ENCODE results near the gene NUP85. TPM values are rescaled to one million over a fixed set of nuclear protein-coding genes. Genes with fewer than 3 reads are reported as not detected.

NUP85 gene
- total RNA-seq, 4 donors from 2014 or later = 34.0 to 52.8 (median 36.7) TPM

DNA sequence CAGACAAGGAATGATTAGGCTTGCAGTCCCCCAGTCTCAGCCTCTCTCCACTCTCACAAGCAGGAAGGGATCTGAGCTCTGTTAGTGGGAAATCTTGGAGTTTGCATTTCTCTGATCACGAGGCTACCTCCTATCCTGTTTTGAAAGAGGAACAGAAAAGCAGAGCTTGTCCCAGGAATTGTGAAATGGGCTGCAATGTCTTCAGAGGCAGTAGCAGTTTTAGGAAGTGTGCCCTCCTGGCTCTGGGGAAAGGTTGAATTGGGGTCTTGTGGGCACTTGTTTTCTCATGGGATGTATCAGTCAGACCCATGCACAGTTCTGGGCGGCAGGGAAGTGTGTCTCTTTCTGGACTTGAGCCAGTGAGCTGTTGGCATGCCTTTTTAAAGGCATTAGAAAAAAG is 22.8 kb downstream of the NUP85 start:
- no peak overlapping the region for H3K27ac ChIP-seq
- peaks cover 0 to 89% (median 0%) of the 10 kb centered on the region in 3 donors for H3K36me3 ChIP-seq
- no peaks in the 10 kb centered on the region for H3K4me1 ChIP-seq

DNA sequence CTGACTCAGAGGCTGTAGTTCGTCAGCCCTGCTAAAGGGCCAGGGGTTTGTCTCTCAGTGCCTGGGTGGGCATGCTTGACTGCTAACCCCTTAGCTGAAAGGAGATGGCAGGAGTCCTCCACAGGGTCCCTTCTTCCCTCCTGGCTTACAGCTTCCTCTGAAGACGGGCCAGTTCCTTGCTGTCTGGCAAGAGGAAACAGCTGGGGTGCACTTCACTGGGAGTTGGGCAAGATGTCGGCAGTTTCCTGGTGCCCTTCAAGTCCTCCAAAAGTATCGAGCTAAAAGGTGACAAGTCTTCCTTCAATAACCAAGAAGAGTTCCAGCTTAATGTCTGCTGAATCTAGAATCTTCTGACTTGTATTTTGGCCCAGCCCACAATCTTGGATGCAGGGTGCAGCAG is 23.4 kb downstream of the NUP85 start:
- H3K27me3 ChIP-seq = no peaks in the 10 kb centered on the region
- DNase-seq = no peak
- H3K9me3 ChIP-seq = no peaks in the 10 kb centered on the region
- H3K4me1 ChIP-seq = no peaks in the 10 kb centered on the region
- TF ChIP-seq, protein P1, sequence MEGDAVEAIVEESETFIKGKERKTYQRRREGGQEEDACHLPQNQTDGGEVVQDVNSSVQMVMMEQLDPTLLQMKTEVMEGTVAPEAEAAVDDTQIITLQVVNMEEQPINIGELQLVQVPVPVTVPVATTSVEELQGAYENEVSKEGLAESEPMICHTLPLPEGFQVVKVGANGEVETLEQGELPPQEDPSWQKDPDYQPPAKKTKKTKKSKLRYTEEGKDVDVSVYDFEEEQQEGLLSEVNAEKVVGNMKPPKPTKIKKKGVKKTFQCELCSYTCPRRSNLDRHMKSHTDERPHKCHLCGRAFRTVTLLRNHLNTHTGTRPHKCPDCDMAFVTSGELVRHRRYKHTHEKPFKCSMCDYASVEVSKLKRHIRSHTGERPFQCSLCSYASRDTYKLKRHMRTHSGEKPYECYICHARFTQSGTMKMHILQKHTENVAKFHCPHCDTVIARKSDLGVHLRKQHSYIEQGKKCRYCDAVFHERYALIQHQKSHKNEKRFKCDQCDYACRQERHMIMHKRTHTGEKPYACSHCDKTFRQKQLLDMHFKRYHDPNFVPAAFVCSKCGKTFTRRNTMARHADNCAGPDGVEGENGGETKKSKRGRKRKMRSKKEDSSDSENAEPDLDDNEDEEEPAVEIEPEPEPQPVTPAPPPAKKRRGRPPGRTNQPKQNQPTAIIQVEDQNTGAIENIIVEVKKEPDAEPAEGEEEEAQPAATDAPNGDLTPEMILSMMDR (IDR thresholded peaks at IDR 0.05) = no peak
- no peak for TF ChIP-seq POLR2A (IDR thresholded peaks at IDR 0.05)
- H3K27ac ChIP-seq = no peak overlapping the region
- no peak overlapping the region for H3K4me3 ChIP-seq
- peaks cover 0 to 92% (median 0%) of the 10 kb centered on the region in 3 donors for H3K36me3 ChIP-seq

More for the DNA sequence above, 22.8 kb downstream of the NUP85 start:
- Histone ChIP-seq H3K27me3 (no peaks in the 10 kb centered on the region), H3K4me3 (no peak overlapping the region), H3K9me3 (no peaks in the 10 kb centered on the region)
- DNase-seq = no peak
- TF ChIP-seq POLR2A (IDR thresholded peaks at IDR 0.05) = no peak
- TF ChIP-seq, protein P1 (IDR thresholded peaks at IDR 0.05) = no peak

DNA sequence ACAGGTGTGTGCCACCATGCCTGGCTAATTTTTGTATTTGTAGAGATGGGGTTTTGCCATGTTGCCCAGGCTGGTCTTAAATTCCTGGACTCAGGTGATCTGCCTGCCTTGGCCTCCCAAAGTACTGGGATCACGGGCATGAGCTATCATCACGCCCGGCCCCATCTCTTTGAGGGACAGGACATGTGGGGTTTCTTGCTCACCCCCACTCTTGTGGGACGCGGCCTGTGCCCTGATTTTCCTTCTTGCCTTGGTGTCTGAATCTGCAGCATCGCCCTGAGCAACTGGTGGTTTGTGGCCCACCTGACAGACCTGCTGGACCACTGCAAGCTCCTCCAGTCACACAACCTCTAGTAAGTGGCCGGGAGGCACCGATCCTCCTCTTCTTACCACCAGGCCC is 25.6 kb downstream of the NUP85 start:
- Histone ChIP-seq H3K4me1 (no peaks in the 10 kb centered on the region), H3K9me3 (no peaks in the 10 kb centered on the region), H3K36me3 (peaks cover 0 to 93% (median 0%) of the 10 kb centered on the region in 3 donors), H3K27me3 (no peaks in the 10 kb centered on the region), H3K4me3 (no peak overlapping the region), H3K27ac (no peak overlapping the region)
- no peak for TF ChIP-seq POLR2A (IDR thresholded peaks at IDR 0.05)
- TF ChIP-seq, protein P1 (IDR thresholded peaks at IDR 0.05) = no peak
- DNase-seq = no peak

DNA sequence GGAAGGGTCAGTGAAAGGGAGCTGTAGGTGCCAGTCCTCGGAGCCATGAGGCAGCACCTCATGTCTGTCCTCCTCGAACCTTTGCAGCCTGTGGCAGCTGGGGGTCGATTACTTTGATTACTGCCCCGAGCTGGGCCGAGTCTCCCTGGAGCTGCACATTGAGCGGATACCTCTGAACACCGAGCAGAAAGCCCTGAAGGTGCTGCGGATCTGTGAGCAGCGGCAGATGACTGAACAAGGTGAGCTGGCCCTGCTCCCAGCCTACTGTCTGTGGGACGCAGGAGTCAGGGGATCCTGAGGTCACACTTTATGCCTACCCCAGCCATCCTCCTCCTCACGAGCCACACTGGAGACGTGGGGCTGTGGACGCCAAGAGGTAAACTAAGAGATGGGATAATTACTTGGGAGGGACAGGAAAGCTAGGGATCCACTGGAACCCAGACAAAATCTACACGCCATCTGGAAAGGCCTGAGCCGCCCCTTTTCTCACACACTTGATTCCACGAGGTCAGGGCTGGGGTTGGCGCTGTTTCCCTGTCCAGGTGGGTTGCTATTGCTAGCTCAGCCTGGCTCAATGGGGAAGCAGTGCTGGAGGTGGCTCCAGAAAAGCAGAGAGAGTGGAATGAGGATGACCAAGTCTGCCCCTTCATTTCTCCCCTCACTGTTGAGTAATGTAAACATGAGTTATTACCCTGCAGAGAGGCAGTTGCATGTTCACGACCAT is 26.4 kb downstream of the NUP85 start:
- Histone ChIP-seq H3K27ac (no peak overlapping the region), H3K4me1 (no peaks in the 10 kb centered on the region), H3K27me3 (no peaks in the 10 kb centered on the region), H3K36me3 (peaks cover 0 to 93% (median 0%) of the 10 kb centered on the region in 3 donors), H3K4me3 (no peak overlapping the region), H3K9me3 (no peaks in the 10 kb centered on the region)
- TF ChIP-seq, protein P1 (IDR thresholded peaks at IDR 0.05) = no peak
- no peak for TF ChIP-seq POLR2A (IDR thresholded peaks at IDR 0.05)
- DNase-seq = no peak

DNA sequence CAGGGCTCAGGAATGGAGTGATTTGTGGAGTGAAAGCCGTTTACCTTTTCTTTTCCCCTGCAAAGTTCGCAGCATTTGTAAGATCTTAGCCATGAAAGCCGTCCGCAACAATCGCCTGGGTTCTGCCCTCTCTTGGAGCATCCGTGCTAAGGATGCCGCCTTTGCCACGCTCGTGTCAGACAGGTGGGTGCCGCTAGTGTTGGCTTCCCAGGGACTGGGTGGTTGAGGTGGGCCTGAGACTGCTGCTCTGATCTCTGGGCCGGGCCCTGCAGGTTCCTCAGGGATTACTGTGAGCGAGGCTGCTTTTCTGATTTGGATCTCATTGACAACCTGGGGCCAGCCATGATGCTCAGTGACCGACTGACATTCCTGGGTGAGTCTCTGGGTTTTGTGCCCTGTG is 27.3 kb downstream of the NUP85 start:
- H3K27me3 ChIP-seq = no peaks in the 10 kb centered on the region
- H3K36me3 ChIP-seq = peaks cover 0 to 96% (median 0%) of the 10 kb centered on the region in 3 donors
- TF ChIP-seq, protein P1 (IDR thresholded peaks at IDR 0.05) = no peak
- TF ChIP-seq POLR2A (IDR thresholded peaks at IDR 0.05) = no peak
- H3K9me3 ChIP-seq = no peaks in the 10 kb centered on the region
- DNase-seq = no peak
- no peaks in the 10 kb centered on the region for H3K4me1 ChIP-seq
- H3K27ac ChIP-seq = no peak overlapping the region
- no peak overlapping the region for H3K4me3 ChIP-seq
